ENCODE data around the gene DPM2. TPM values are rescaled to one million over a fixed set of nuclear protein-coding genes. Genes with fewer than 3 reads are reported as not detected.

Gene DPM2
- 10 to 100 TPM; 20.5 to 51.3 TPM for total RNA-seq
- 10 to 100 TPM; 50.8 to 51.1 TPM for polyA plus RNA-seq
- long read RNA-seq, donor 1, transcript DPM2-201 (4 exons, 1,542 nt), result major isoform, 20 of 36 reads
- long read RNA-seq, donor 1, transcript DPM2-203 (3 exons, 928 nt), result minor isoform, 6 of 36 reads
- long read RNA-seq, donor 1, partial matches to known transcripts, result 7 of 36 reads
- long read RNA-seq, donor 1, other reads (novel, unspliced or antisense), result 0 of 36 reads
- long read RNA-seq, donor 2, transcript DPM2-201 (4 exons, 1,542 nt), result major isoform, 15 of 23 reads
- long read RNA-seq, donor 2, transcript DPM2-203 (3 exons, 928 nt), result minor isoform, 5 of 23 reads
- long read RNA-seq, donor 2, partial matches to known transcripts, result 0 of 23 reads
- long read RNA-seq, donor 2, other reads (novel, unspliced or antisense), result 0 of 23 reads
- long read RNA-seq, donor 3, transcript DPM2-201 (4 exons, 1,542 nt), result major isoform, 17 of 27 reads
- long read RNA-seq, donor 3, partial matches to known transcripts, result 6 of 27 reads
- long read RNA-seq, donor 3, other reads (novel, unspliced or antisense), result 0 of 27 reads
- long read RNA-seq, donor 4, transcript DPM2-203 (3 exons, 928 nt), result minor isoform, 7 of 35 reads
- long read RNA-seq, donor 4, transcript DPM2-201 (4 exons, 1,542 nt), result major isoform, 18 of 35 reads
- long read RNA-seq, donor 4, partial matches to known transcripts, result 7 of 35 reads
- long read RNA-seq, donor 4, other reads (novel, unspliced or antisense), result 0 of 35 reads
- long read RNA-seq, donor 5, transcript DPM2-201 (4 exons, 1,542 nt), result major isoform, 33 of 46 reads
- long read RNA-seq, donor 5, partial matches to known transcripts, result 6 of 46 reads
- long read RNA-seq, donor 5, other reads (novel, unspliced or antisense), result 0 of 46 reads

GRCh38 chr9:127937388-127938297 lies at the start of gene DPM2:
Gene DPM2 (minus strand): TSS chr9:127937854. CDS start chr9:127937820, 34 bp downstream.
- Histone ChIP-seq H3K4me1 (ENCODE audit: control insufficient read depth in 5 of 5, insufficient read depth in 5 of 5, low read length in 5 of 5) (peaks cover 1 to 35% (median 12%) of the 10 kb centered on the region in 5 donors), H3K9ac (ENCODE audit: insufficient read depth in 1 of 2, low read length in 2 of 2) (peak within 1 kb of the TSS in 1 of 2 donors; percentile 83), H3K9me3 (ENCODE audit: control insufficient read depth in 4 of 4, insufficient read depth in 3 of 4, low read length in 3 of 4) (no peaks in the 10 kb centered on the region), H3K36me3 (ENCODE audit: control insufficient read depth in 4 of 4, insufficient read depth in 4 of 4, low read length in 4 of 4) (peaks cover 0 to 14% (median 7%) of the 10 kb centered on the region in 4 donors), H3K27me3 (ENCODE audit: control insufficient read depth in 3 of 3, insufficient read depth in 3 of 3, low read length in 2 of 3) (no peaks in the 10 kb centered on the region), H3K27ac (ENCODE audit: low read depth in 1 of 2, low read length in 1 of 2) (peak within 1 kb of the TSS; percentile 61 to 76), H3K4me3 (peak within 1 kb of the TSS; percentile 80)
- DNase-seq (peak; percentile 89 to 94 (median 90)), ATAC-seq (ENCODE audit: insufficient read depth, low FRiP score) (peak; percentile 95)
- WGBS, 2 donors, result 7 to 8% methylated on average over 60 of the region's 60 CpGs
- no peak for TF ChIP-seq CTCF (IDR thresholded peaks at IDR 0.05; ENCODE audit: control extremely low read depth, extremely low read depth)

GRCh38 chr9:127987103-127987614 lies 49.5 kb upstream of the DPM2 start:
- peak overlapping the region in 1 of 2 donors; percentile 42 for H3K27ac ChIP-seq (ENCODE audit: low read depth in 1 of 2, low read length in 1 of 2)

More at GRCh38 chr9:127987103-127987614, 49.5 kb upstream of the DPM2 start:
- no peak for TF ChIP-seq CTCF (IDR thresholded peaks at IDR 0.05; ENCODE audit: control extremely low read depth, extremely low read depth)
- no peak for ATAC-seq (ENCODE audit: insufficient read depth, low FRiP score)
- DNase-seq, result no peak
- Histone ChIP-seq H3K36me3 (ENCODE audit: control insufficient read depth in 4 of 4, insufficient read depth in 4 of 4, low read length in 4 of 4) (no peaks in the 10 kb centered on the region), H3K27me3 (ENCODE audit: control insufficient read depth in 3 of 3, insufficient read depth in 3 of 3, low read length in 2 of 3) (no peaks in the 10 kb centered on the region), H3K4me1 (ENCODE audit: control insufficient read depth in 5 of 5, insufficient read depth in 5 of 5, low read length in 5 of 5) (no peaks in the 10 kb centered on the region), H3K9ac (ENCODE audit: insufficient read depth in 1 of 2, low read length in 2 of 2) (no peak overlapping the region), H3K9me3 (ENCODE audit: control insufficient read depth in 4 of 4, insufficient read depth in 3 of 4, low read length in 3 of 4) (no peaks in the 10 kb centered on the region), H3K4me3 (no peak overlapping the region)
- 94% methylated on average over 9 of the region's 9 CpGs for WGBS, 2 donors
